Hair follicular keratinocyte (primary cell): ENCODE measurements around the gene DNMT3B. TPM values are rescaled to one million over a fixed set of nuclear protein-coding genes. Genes with fewer than 3 reads are reported as not detected.

Experiments
- total RNA-seq: library from RNA; depleted of rRNA; stranded (reverse); fragments of >200 nt; gene quantifications from 2 replicates; pipeline ENCODE4 v1.2.3, GENCODE V29; 2015

DNMT3B gene
- total RNA-seq, result 4.7 and 5.0 TPM in 2 replicates

GRCh38 chr20:32761831-32762753 lies at the start of gene DNMT3B:
DNMT3B (plus strand) TSS chr20:32762385; CDS start chr20:32780324, 17,939 bp downstream.

GRCh38 chr20:32743237-32744112 lies 18.7 kb upstream of the DNMT3B start, which contains the start of gene COMMD7:
COMMD7 (minus strand) TSS chr20:32743467; CDS start chr20:32743391, 76 bp downstream.

Other genes with a start within 250 kb of the DNMT3B start
- gene NOL4L, start 177.1 kb upstream of the DNMT3B start, total RNA-seq, result 1.8 and 5.2 TPM in 2 replicates
- gene C20orf203, start 88.4 kb upstream of the DNMT3B start, total RNA-seq, result not detected in 2 replicates
- gene COMMD7, start 18.9 kb upstream of the DNMT3B start, total RNA-seq, result 20.8 and 29.9 TPM in 2 replicates
- gene MAPRE1, start 57.6 kb downstream of the DNMT3B start, total RNA-seq, result 69.5 and 85.0 TPM in 2 replicates
- not detected in 2 replicates for gene EFCAB8, start 96.5 kb downstream of the DNMT3B start, total RNA-seq
- gene SUN5, start 242.0 kb downstream of the DNMT3B start, total RNA-seq, result not detected in 2 replicates
- gene BPIFB2, start 245.3 kb downstream of the DNMT3B start, total RNA-seq, result not detected in 2 replicates